ENCODE results near the gene CACNA1E. TPM values are rescaled to one million over a fixed set of nuclear protein-coding genes. Genes with fewer than 3 reads are reported as not detected.
"Not testable (repeated sequence)": the region's sequence is repeated elsewhere in the genome, so short reads cannot be mapped to it uniquely, and the experiment has no call there.

The CACNA1E gene
- total RNA-seq, 3 donors from 2014 or later (not counting 1 experiment from before 2014, with no cell fraction given) = 0.40 TPM; not detected in 2

DNA sequence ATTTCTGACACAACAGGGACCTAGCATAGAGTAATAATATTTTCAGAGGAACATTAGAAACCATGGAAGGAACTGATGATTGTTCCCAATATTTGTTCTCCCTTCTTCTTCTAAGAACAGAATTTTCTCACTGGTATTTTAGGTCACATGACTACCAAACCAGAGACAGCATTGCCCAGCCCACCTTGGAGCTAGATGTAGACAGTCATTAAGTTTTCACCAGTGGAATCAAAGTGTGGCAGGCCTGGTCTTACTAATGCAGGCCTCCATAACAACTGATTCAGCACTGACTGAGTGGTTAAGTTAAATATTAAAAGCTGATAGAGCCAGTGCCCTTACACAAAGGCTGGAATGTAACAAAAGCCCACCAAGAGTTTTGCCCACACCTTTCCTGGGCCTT, 333.8 kb downstream of the CACNA1E start:
- ATAC-seq (no peak), DNase-seq (no peak)
- H3K4me3 Mint-ChIP-seq = no peak overlapping the region
- TF ChIP-seq, protein P1, sequence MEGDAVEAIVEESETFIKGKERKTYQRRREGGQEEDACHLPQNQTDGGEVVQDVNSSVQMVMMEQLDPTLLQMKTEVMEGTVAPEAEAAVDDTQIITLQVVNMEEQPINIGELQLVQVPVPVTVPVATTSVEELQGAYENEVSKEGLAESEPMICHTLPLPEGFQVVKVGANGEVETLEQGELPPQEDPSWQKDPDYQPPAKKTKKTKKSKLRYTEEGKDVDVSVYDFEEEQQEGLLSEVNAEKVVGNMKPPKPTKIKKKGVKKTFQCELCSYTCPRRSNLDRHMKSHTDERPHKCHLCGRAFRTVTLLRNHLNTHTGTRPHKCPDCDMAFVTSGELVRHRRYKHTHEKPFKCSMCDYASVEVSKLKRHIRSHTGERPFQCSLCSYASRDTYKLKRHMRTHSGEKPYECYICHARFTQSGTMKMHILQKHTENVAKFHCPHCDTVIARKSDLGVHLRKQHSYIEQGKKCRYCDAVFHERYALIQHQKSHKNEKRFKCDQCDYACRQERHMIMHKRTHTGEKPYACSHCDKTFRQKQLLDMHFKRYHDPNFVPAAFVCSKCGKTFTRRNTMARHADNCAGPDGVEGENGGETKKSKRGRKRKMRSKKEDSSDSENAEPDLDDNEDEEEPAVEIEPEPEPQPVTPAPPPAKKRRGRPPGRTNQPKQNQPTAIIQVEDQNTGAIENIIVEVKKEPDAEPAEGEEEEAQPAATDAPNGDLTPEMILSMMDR (IDR thresholded peaks at IDR 0.05) = no peak
- H3K27me3 Mint-ChIP-seq (ENCODE audit: low read depth in 2 of 2) = no peaks in the 10 kb centered on the region
- H3K9me3 Mint-ChIP-seq = peaks cover 2 to 4% of the 10 kb centered on the region in 2 donors
- Histone ChIP-seq H3K4me3 (ENCODE audit: low read length) (no peak overlapping the region), H3K36me3 (ENCODE audit: control insufficient read depth, insufficient read depth, low read length) (no peaks in the 10 kb centered on the region), H3K27ac (ENCODE audit: low read length) (no peak overlapping the region), H3K27me3 (ENCODE audit: control insufficient read depth, insufficient read depth, low read length) (no peaks in the 10 kb centered on the region), H3K9me3 (ENCODE audit: control insufficient read depth, insufficient read depth, low read length) (no peaks in the 10 kb centered on the region), H3K4me1 (ENCODE audit: control insufficient read depth, insufficient read depth, low read length) (no peaks in the 10 kb centered on the region)
- no peaks in the 10 kb centered on the region for H3K4me1 Mint-ChIP-seq
- intact Hi-C loops (cut with micrococcal nuclease) = no loop called here
- H3K27ac Mint-ChIP-seq = no peak overlapping the region
- H3K36me3 Mint-ChIP-seq = peaks cover 5% of the 10 kb centered on the region

DNA sequence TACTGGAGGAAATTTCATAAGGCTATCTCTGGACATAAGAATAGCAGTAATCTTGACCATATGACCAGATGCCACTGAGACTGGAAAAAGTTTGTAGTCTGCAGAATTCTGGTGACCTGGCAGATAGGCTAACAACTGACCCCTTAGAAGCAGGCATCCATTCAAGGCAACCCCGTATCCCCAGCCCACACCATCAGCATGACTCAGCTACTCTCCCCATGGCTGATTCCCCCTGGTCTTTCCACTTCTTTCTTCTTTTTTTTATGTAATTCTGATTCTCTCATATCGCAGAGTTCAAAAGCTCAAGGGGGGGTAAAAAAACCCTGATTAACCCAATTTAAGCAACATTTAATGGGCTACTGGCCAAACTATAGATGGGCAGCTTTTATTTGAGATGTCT, 335.1 kb downstream of the CACNA1E start:
- Histone ChIP-seq H3K4me3 (ENCODE audit: low read length) (no peak overlapping the region), H3K4me1 (ENCODE audit: control insufficient read depth, insufficient read depth, low read length) (no peaks in the 10 kb centered on the region), H3K27ac (ENCODE audit: low read length) (no peak overlapping the region), H3K9me3 (ENCODE audit: control insufficient read depth, insufficient read depth, low read length) (no peaks in the 10 kb centered on the region), H3K36me3 (ENCODE audit: control insufficient read depth, insufficient read depth, low read length) (no peaks in the 10 kb centered on the region), H3K27me3 (ENCODE audit: control insufficient read depth, insufficient read depth, low read length) (no peaks in the 10 kb centered on the region)
- H3K27me3 Mint-ChIP-seq (ENCODE audit: low read depth in 2 of 2) = no peaks in the 10 kb centered on the region
- no peak overlapping the region for H3K27ac Mint-ChIP-seq
- peaks cover 7 to 8% of the 10 kb centered on the region in 2 donors for H3K9me3 Mint-ChIP-seq
- no peak for DNase-seq
- H3K4me3 Mint-ChIP-seq = no peak overlapping the region
- WGBS (ENCODE audit: insufficient coverage) = 78% methylated on average over 2 of the region's 2 CpGs
- TF ChIP-seq, protein P1 (IDR thresholded peaks at IDR 0.05) = no peak
- no peak for ATAC-seq
- peaks cover 7% of the 10 kb centered on the region for H3K36me3 Mint-ChIP-seq
- intact Hi-C loops (cut with micrococcal nuclease) = no loop called here
- no peaks in the 10 kb centered on the region for H3K4me1 Mint-ChIP-seq

DNA sequence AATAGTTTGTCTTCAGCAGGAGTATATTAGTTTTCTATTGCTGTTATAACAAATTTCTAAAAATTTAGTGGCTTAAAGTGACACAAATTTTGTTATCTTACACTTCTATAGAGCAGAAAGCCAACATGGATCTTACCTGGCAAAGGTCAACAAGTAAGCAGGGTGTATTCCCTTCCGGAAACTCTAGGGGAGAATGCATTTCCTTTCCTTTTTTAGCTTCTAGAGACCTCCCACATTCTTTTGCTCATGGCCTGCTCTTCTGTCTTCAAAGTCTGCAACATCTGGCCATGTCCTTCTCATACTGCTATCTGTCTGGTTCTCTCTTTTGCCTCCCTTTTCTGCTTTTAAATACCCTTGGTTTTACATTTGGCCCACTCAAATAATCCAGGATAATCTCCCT, 335.6 kb downstream of the CACNA1E start:
- Histone ChIP-seq H3K4me1 (ENCODE audit: control insufficient read depth, insufficient read depth, low read length) (no peaks in the 10 kb centered on the region), H3K9me3 (ENCODE audit: control insufficient read depth, insufficient read depth, low read length) (no peaks in the 10 kb centered on the region), H3K27me3 (ENCODE audit: control insufficient read depth, insufficient read depth, low read length) (no peaks in the 10 kb centered on the region), H3K27ac (ENCODE audit: low read length) (no peak overlapping the region), H3K4me3 (ENCODE audit: low read length) (no peak overlapping the region), H3K36me3 (ENCODE audit: control insufficient read depth, insufficient read depth, low read length) (no peaks in the 10 kb centered on the region)
- intact Hi-C loops (cut with micrococcal nuclease) = no loop called here
- peaks cover 7% of the 10 kb centered on the region for H3K36me3 Mint-ChIP-seq
- no peaks in the 10 kb centered on the region for H3K4me1 Mint-ChIP-seq
- TF ChIP-seq, protein P1 (IDR thresholded peaks at IDR 0.05) = no peak
- H3K27ac Mint-ChIP-seq = no peak overlapping the region
- H3K9me3 Mint-ChIP-seq = peaks cover 7 to 9% of the 10 kb centered on the region in 2 donors
- 83% methylated on average over 1 of the region's 1 CpG for WGBS (ENCODE audit: insufficient coverage)
- no peak overlapping the region for H3K4me3 Mint-ChIP-seq
- H3K27me3 Mint-ChIP-seq (ENCODE audit: low read depth in 2 of 2) = no peaks in the 10 kb centered on the region
- DNase-seq = no peak
- no peak for ATAC-seq

DNA sequence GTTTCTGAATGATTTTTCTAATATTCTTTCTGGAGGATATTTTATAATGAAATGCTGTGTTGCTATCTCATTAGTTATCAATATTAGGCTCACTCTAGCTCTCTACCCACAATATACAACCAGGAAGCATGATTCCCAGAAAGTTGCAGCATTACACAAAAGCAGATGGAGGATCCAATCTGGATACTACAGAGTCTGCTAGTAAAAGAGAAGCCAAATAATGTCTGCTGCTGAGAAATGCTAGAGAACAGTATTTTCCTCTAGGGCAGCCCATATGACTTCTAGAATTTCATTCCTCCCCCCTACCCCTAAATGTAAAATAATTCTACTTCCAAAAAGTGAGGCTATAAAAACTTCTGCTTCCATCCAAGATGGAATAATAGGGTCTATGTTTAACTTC, 338.4 kb downstream of the CACNA1E start:
- H3K27me3 Mint-ChIP-seq (ENCODE audit: low read depth in 2 of 2) = peaks cover 0 to 2% of the 10 kb centered on the region in 2 donors
- no peak overlapping the region for H3K27ac Mint-ChIP-seq
- H3K4me3 ChIP-seq (ENCODE audit: low read length) = no peak overlapping the region
- peaks cover 9% of the 10 kb centered on the region for H3K36me3 Mint-ChIP-seq
- DNase-seq = no peak
- no peaks in the 10 kb centered on the region for H3K4me1 ChIP-seq (ENCODE audit: control insufficient read depth, insufficient read depth, low read length)
- H3K27ac ChIP-seq (ENCODE audit: low read length) = no peak overlapping the region
- H3K9me3 ChIP-seq (ENCODE audit: control insufficient read depth, insufficient read depth, low read length) = no peaks in the 10 kb centered on the region
- TF ChIP-seq, protein P1 (IDR thresholded peaks at IDR 0.05) = no peak
- no peaks in the 10 kb centered on the region for H3K4me1 Mint-ChIP-seq
- no peak for ATAC-seq
- H3K4me3 Mint-ChIP-seq = no peak overlapping the region
- H3K27me3 ChIP-seq (ENCODE audit: control insufficient read depth, insufficient read depth, low read length) = no peaks in the 10 kb centered on the region
- H3K36me3 ChIP-seq (ENCODE audit: control insufficient read depth, insufficient read depth, low read length) = no peaks in the 10 kb centered on the region
- H3K9me3 Mint-ChIP-seq = peaks cover 11 to 13% of the 10 kb centered on the region in 2 donors
- intact Hi-C loops (cut with micrococcal nuclease) = no loop called here

DNA sequence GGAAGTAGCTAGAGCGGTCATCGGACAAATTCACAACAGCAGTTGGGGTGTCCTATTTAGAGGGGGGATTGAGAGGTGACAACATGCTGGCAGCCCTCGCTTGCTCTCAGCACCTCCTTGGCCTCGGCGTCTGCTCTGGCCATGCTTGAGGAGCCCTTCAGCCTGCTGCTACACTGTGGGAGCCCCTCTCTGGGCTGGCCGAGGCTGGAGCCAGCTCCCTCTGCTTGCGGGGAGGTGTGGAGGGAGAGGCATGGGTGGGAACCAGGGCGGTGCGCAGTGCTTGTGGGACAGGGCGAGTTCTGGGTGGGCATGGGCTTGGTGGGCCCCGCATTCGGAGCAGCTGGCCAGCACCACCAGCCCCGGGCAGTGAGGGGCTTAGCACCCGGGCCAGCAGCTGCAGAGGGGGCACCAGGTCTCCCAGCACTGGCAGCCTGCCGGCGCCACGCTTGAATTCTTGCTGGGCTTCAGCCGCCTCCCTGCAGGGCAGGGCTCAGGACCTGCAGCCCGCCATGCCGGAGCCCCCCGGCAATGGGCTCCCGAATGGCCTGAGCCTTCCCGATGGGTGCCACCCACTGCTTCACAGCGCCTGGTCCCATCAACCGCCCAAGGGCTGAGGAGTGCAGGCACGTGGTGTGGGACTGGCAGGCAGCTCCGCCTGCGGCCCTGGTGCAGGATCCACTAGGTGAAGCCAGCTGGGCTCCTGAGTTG, 349.0 kb downstream of the CACNA1E start:
- H3K27me3 Mint-ChIP-seq (ENCODE audit: low read depth in 2 of 2); H3K4me3 ChIP-seq (ENCODE audit: low read length); H3K4me1 Mint-ChIP-seq; H3K36me3 ChIP-seq (ENCODE audit: control insufficient read depth, insufficient read depth, low read length); H3K27ac Mint-ChIP-seq; H3K27me3 ChIP-seq (ENCODE audit: control insufficient read depth, insufficient read depth, low read length); H3K36me3 Mint-ChIP-seq; DNase-seq; H3K27ac ChIP-seq (ENCODE audit: low read length); intact Hi-C loops (cut with micrococcal nuclease); H3K4me1 ChIP-seq (ENCODE audit: control insufficient read depth, insufficient read depth, low read length); H3K9me3 ChIP-seq (ENCODE audit: control insufficient read depth, insufficient read depth, low read length); ATAC-seq; H3K4me3 Mint-ChIP-seq: not testable (repeated sequence)
- H3K9me3 Mint-ChIP-seq = peaks cover 23 to 27% of the 10 kb centered on the region in 2 donors
- WGBS (ENCODE audit: insufficient coverage) = 94% methylated on average over 28 of the region's 28 CpGs

All from natural killer cell (primary cell).